ENCODE results near the gene STAT1.

DNA sequence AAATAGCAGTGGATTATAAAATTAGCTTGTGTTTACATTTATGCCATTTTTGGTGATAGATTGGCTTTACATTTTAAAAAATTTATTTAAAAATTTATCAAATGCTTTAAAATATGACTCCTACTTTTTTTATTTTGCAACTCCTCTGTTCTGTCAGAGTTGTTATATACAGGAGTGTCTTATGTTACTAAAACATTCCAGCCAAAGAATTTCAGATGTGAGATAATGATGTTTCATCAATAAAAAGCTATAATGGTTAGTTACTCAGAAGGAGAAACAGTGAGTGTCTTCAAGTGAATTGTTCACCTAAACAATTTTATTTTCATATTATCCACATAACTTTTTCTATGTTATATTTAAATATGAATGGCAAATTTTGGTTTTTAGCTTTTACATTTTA lies 80.6 kb downstream of the STAT1 start:
- TF ChIP-seq, protein P1, sequence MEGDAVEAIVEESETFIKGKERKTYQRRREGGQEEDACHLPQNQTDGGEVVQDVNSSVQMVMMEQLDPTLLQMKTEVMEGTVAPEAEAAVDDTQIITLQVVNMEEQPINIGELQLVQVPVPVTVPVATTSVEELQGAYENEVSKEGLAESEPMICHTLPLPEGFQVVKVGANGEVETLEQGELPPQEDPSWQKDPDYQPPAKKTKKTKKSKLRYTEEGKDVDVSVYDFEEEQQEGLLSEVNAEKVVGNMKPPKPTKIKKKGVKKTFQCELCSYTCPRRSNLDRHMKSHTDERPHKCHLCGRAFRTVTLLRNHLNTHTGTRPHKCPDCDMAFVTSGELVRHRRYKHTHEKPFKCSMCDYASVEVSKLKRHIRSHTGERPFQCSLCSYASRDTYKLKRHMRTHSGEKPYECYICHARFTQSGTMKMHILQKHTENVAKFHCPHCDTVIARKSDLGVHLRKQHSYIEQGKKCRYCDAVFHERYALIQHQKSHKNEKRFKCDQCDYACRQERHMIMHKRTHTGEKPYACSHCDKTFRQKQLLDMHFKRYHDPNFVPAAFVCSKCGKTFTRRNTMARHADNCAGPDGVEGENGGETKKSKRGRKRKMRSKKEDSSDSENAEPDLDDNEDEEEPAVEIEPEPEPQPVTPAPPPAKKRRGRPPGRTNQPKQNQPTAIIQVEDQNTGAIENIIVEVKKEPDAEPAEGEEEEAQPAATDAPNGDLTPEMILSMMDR (IDR thresholded peaks at IDR 0.05; ENCODE audit: borderline replicate concordance, extremely low read depth, low read length, poor library complexity, severe bottlenecking), result no peak
- TF ChIP-seq EZH2 (IDR thresholded peaks at IDR 0.05; ENCODE audit: borderline replicate concordance, low read depth, low read length, severe bottlenecking), result no peak
